CD8-positive, alpha-beta memory T cell (primary cell): Measurements from ENCODE around the gene MBLAC1. TPM values are rescaled to one million over a fixed set of nuclear protein-coding genes. Genes with fewer than 3 reads are reported as not detected.
A peak's percentile ranks its signal among the peaks of the same experiment; 100 is the strongest.

Experiments used
- CTCF ChIA-PET: fragments of 350-600 bp; sonication (Branson Sonifier 250); formaldehyde crosslinking; loops from one replicate; lab custom pipeline; 2021; ENCODE audit warnings: antibody characterized with exemption; lab: Charles Lee
- POLR2A ChIA-PET: fragments of 350-600 bp; sonication (Branson Sonifier 250); formaldehyde crosslinking; loops from one replicate; lab custom pipeline; 2021; ENCODE audit warnings: antibody characterized with exemption; lab: Charles Lee
- DNase-seq, 5 donors: peaks; one replicate each; pipeline versions ENCODE4 v3.0.0 to v3.0.0-alpha.2; 2020 to 2022; ENCODE audit warnings: mixed read lengths in 1 of 5
- H3K27ac ChIP-seq: one replicate; pipeline ENCODE4 v1.7.0; 2013; ENCODE audit warnings: low read depth, mild to moderate bottlenecking, low read length, moderate library complexity
- H3K27me3 ChIP-seq: 2 replicates; pipeline ENCODE4 v1.7.0; 2013; ENCODE audit warnings: low read length, mild to moderate bottlenecking; ENCODE audit not compliant: insufficient read depth, poor library complexity, severe bottlenecking
- H3K36me3 ChIP-seq: 2 replicates; pipeline ENCODE4 v1.7.0; 2013; ENCODE audit warnings: mild to moderate bottlenecking, low read length, moderate library complexity; ENCODE audit not compliant: insufficient read depth
- H3K4me1 ChIP-seq: 2 replicates; pipeline ENCODE4 v1.7.0; 2013; ENCODE audit warnings: mild to moderate bottlenecking, low read length, moderate library complexity; ENCODE audit not compliant: insufficient read depth
- H3K4me3 ChIP-seq: 2 replicates; pipeline ENCODE4 v1.7.0; 2013; ENCODE audit warnings: mild to moderate bottlenecking, low read length
- H3K9me3 ChIP-seq: 2 replicates; pipeline ENCODE4 v1.7.0; 2013; ENCODE audit warnings: mild to moderate bottlenecking, low read length
- H3K27ac Mint-ChIP-seq, 8 donors: one replicate each; pipeline ENCODE4 v1.8.0; 2020 to 2021; ENCODE audit warnings: mixed read lengths in 8 of 8, mild to moderate bottlenecking in 6 of 8, inconsistent platforms in 3 of 8, moderate library complexity in 3 of 8
- H3K27me3 Mint-ChIP-seq, 2 donors: one replicate each; pipeline ENCODE4 v1.8.0; 2020 to 2021; ENCODE audit warnings: mixed read lengths in 2 of 2, mild to moderate bottlenecking in 1 of 2, moderate library complexity in 1 of 2
- H3K36me3 Mint-ChIP-seq, 3 donors: one replicate each; pipeline ENCODE4 v1.8.0; 2020 to 2021; ENCODE audit warnings: mixed read lengths in 3 of 3, inconsistent platforms in 1 of 3, mild to moderate bottlenecking in 1 of 3
- H3K4me1 Mint-ChIP-seq, 3 donors: one replicate each; pipeline ENCODE4 v1.8.0; 2020 to 2021; ENCODE audit warnings: mixed read lengths in 3 of 3, inconsistent platforms in 1 of 3, mild to moderate bottlenecking in 1 of 3
- H3K4me3 Mint-ChIP-seq, 7 donors: one replicate each; pipeline ENCODE4 v1.8.0; 2020 to 2021; ENCODE audit warnings: mixed read lengths in 7 of 7, mild to moderate bottlenecking in 6 of 7, moderate library complexity in 4 of 7, inconsistent platforms in 2 of 7
- H3K9me3 Mint-ChIP-seq, 5 donors: one replicate each; pipeline ENCODE4 v1.8.0; 2020 to 2022; ENCODE audit warnings: mixed read lengths in 5 of 5, mild to moderate bottlenecking in 3 of 5, moderate library complexity in 2 of 5, inconsistent platforms in 1 of 5
- polyA plus RNA-seq: library from polyadenylated mRNA; unstranded; fragments of 300-500 nt; fragmentation: Illumina TruSeq; gene quantifications from one replicate; pipeline ENCODE4 v1.2.3, GENCODE V29; 2021
- total RNA-seq, 2 experiments: library from RNA; stranded (reverse); gene quantifications; one replicate each; pipeline ENCODE4 v1.2.3, GENCODE V29; 2021

The MBLAC1 gene
- total and polyA plus RNA-seq, 3 experiments from 2014 or later = 2.3 to 4.4 (median 4.4) TPM

DNA sequence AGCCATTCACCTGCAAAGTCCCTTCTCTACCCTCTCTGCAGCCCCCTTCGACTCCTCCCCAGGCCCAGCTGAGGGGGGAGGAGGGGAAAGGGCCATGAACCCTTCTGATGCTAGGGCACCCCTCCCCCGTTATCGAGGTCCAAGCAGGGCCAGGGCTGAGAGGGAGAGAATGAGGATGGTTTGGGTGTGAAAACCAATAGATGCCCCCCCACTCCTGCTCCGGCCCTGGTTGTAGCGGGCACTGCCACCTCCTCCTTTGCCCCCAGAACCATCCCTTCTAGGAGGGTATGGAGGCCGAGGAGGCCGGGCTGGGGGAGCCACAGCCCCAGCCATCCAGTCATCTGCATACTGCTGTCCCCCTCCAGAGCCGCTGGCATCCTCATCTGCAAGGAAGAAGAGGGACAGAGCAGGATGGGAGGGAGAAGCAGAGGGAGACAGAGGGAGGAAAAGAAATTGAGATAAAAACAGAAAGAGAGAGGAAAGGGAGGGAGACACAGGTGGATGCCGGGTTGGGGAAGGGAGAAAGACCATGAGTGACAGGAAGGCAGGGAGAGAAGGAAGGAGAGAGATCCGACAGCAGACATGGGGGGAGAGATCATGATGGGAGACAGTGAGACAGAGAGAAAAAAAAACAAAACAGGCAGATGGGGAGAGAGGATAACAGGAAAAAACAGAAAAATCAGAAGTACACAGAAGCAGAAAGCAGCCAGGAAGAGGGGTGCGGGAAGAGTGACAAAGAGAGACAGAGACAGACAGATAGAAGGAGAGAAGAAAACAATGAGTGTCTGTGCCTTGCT is 43.5 kb downstream of the MBLAC1 start:
- Mint-ChIP-seq H3K4me1 (peaks cover 42 to 55% (median 45%) of the 10 kb centered on the region in 3 donors), H3K27ac (peak overlapping the region in 3 of 8 donors; percentile 0 to 77 (median 11)), H3K9me3 (no peaks in the 10 kb centered on the region), H3K36me3 (peaks cover 0 to 1% (median 0%) of the 10 kb centered on the region in 3 donors), H3K27me3 (peaks cover 32 to 36% of the 10 kb centered on the region in 2 donors), H3K4me3 (peak overlapping the region; percentile 61 to 81 (median 72))
- POLR2A ChIA-PET = no interaction called here
- Histone ChIP-seq H3K4me3 (peak overlapping the region; percentile 36), H3K27me3 (peaks cover 8% of the 10 kb centered on the region), H3K27ac (no peak overlapping the region), H3K36me3 (no peaks in the 10 kb centered on the region), H3K4me1 (peaks cover 59% of the 10 kb centered on the region), H3K9me3 (no peaks in the 10 kb centered on the region)
- peak in 1 of 5 donors; percentile 40 for DNase-seq
- CTCF ChIA-PET = no interaction called here

DNA sequence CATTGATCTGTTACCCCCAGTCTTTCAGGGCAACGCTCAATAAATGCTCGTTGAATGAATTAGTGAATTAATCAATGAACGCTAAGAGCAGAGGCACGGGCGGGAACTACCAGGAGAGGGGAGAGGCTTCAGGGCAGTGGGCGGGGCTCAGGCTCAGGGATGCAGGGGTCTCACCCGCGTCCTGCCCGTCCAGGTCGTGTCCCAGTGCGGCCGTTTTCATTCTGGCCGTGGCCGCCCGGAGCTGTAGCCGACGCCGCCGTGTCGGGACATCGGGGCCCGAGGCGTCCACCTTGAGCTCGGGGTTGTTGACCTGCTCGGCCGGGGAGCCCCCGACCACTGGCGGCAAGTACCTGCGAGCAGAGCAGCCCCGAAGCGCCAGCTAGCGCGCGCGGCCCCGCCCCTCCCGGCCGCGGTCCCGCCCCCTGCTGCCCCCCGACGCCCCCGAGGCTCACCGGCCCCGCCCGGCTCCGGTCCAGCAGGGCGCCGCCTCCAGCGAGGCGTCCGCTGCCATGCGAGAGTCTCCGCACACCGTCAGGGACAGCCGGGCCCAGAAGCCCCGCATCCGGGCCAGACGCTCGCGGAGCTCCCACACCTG is 44.4 kb downstream of the MBLAC1 start:
- Histone ChIP-seq H3K27ac (no peak overlapping the region), H3K9me3 (no peaks in the 10 kb centered on the region), H3K27me3 (peaks cover 8% of the 10 kb centered on the region), H3K4me1 (peaks cover 52% of the 10 kb centered on the region), H3K36me3 (no peaks in the 10 kb centered on the region), H3K4me3 (peak overlapping the region; percentile 36)
- POLR2A ChIA-PET = interaction anchor here (1.0 kb wide), 1 partner anchor 59 kb away, joined by 4 read pairs; no protein-coding TSS in a partner anchor
- peaks cover 40 to 56% (median 41%) of the 10 kb centered on the region in 3 donors for H3K4me1 Mint-ChIP-seq
- H3K27me3 Mint-ChIP-seq = peaks cover 32 to 33% of the 10 kb centered on the region in 2 donors
- H3K36me3 Mint-ChIP-seq = peaks cover 0 to 1% (median 0%) of the 10 kb centered on the region in 3 donors
- DNase-seq = peak in 3 of 5 donors; percentile 41 to 69 (median 50)
- peak overlapping the region; percentile 62 to 81 (median 73) for H3K4me3 Mint-ChIP-seq
- no peaks in the 10 kb centered on the region for H3K9me3 Mint-ChIP-seq
- CTCF ChIA-PET = interaction anchor here (1.1 kb wide), 1 partner anchor 38 kb away, joined by 5 read pairs; no protein-coding TSS in a partner anchor
- H3K27ac Mint-ChIP-seq = no peak overlapping the region

DNA sequence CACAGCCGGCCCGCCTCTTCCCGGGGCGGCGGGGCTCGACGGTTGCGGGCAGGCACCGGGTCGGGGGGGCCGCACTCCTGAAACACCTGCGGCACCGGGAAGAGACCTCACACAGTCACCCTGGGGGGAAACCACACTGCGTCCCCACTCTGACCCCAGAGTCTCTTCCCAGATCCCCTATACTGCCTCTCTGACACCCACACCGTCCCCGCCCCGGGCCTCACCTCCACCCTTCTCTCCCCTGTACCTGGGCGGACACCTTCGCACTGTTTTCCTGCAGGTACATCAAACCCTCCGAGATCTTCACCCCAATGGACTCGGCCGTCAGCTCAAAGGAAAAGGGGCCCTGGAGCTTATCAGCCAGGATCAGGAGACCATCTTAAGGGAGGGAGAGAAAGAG is 45.1 kb downstream of the MBLAC1 start:
- H3K27me3 Mint-ChIP-seq = peaks cover 26 to 27% of the 10 kb centered on the region in 2 donors
- peak overlapping the region in 6 of 7 donors; percentile 57 to 91 (median 76) for H3K4me3 Mint-ChIP-seq
- no peaks in the 10 kb centered on the region for H3K9me3 Mint-ChIP-seq
- Histone ChIP-seq H3K27me3 (peaks cover 8% of the 10 kb centered on the region), H3K4me1 (peaks cover 52% of the 10 kb centered on the region), H3K4me3 (no peak overlapping the region), H3K9me3 (no peaks in the 10 kb centered on the region), H3K36me3 (no peaks in the 10 kb centered on the region), H3K27ac (no peak overlapping the region)
- POLR2A ChIA-PET = interaction anchor here (1.0 kb wide), 1 partner anchor 58 kb away, joined by 4 read pairs; no protein-coding TSS in a partner anchor
- CTCF ChIA-PET = interaction anchor here (0.9 to 1.1 kb wide), 4 partner anchors 14 to 46 kb away, joined by 3 to 5 read pairs (median 4); no protein-coding TSS in a partner anchor
- H3K27ac Mint-ChIP-seq = peak overlapping the region in 3 of 8 donors; percentile 39 to 63 (median 54)
- H3K36me3 Mint-ChIP-seq = peaks cover 0 to 1% (median 0%) of the 10 kb centered on the region in 3 donors
- H3K4me1 Mint-ChIP-seq = peaks cover 39 to 56% (median 40%) of the 10 kb centered on the region in 3 donors
- DNase-seq = peak in 1 of 5 donors; percentile 28

DNA sequence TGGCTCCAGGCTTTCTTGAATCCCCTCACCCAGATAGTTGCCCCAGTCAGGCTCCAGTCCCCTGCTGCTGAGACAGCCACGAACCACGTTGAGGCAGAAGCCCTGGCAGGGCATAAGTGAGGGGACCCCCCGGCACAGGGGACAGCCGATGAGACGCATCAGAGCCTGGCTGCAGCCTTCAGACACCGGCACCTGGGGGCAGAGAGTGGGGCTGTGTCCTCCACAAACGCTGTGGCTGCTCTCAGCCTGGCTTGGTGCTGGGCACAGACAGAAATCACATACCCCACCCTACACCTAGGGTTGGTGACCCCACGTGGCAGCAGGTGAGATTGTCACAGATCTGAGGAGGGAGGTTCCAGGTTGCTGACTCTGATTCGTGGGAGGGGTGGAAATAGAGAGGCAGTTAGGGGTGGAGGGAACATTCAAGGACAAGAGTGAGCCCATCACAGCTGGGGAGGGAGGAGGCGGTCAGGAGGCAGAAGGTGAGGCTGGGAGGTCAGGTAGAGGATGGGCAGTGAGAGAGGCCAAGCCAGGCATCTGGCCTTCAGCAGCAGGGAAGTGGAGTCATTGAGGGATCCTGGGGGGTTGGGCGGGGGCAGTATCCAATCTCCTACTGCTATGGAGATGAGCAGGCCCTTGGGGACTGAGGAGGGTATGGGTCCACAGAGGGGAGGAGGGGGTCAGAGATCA is 47.2 kb downstream of the MBLAC1 start:
- Mint-ChIP-seq H3K4me1 (peaks cover 22 to 42% (median 25%) of the 10 kb centered on the region in 3 donors), H3K4me3 (peak overlapping the region in 1 of 7 donors; percentile 29), H3K27me3 (peaks cover 8 to 12% of the 10 kb centered on the region in 2 donors), H3K27ac (no peak overlapping the region), H3K9me3 (no peaks in the 10 kb centered on the region), H3K36me3 (peaks cover 0 to 1% (median 0%) of the 10 kb centered on the region in 3 donors)
- Histone ChIP-seq H3K9me3 (no peaks in the 10 kb centered on the region), H3K4me1 (peaks cover 41% of the 10 kb centered on the region), H3K36me3 (no peaks in the 10 kb centered on the region), H3K27me3 (peaks cover 8% of the 10 kb centered on the region), H3K27ac (no peak overlapping the region), H3K4me3 (no peak overlapping the region)
- no peak for DNase-seq
- POLR2A ChIA-PET = no interaction called here
- CTCF ChIA-PET = no interaction called here

DNA sequence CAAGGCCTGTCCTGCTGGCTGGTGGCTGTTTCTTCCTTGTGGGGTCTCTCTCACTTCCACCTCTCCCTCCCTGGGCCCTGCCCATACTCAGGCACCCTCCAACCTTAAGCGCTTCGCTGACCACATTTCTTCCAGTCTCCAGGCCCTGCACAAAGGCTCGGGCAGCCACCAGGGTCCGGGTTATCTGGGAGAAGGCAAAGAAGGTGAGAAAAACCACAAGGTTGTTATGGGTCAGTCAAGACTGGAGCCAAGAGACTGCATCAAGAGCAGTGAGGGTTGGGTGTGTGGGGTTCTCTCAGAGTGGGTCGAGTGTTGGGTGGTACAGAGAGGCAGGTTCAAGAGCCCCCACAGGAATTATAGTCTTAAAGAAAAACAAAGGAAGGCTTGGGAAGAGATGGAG is 47.8 kb downstream of the MBLAC1 start:
- Mint-ChIP-seq H3K9me3 (no peaks in the 10 kb centered on the region), H3K4me3 (no peak overlapping the region), H3K27ac (peak overlapping the region in 1 of 8 donors; percentile 10), H3K36me3 (peaks cover 0 to 1% (median 0%) of the 10 kb centered on the region in 3 donors), H3K27me3 (peaks cover 8 to 10% of the 10 kb centered on the region in 2 donors), H3K4me1 (peaks cover 20 to 37% (median 25%) of the 10 kb centered on the region in 3 donors)
- peaks cover 34% of the 10 kb centered on the region for H3K4me1 ChIP-seq
- peaks cover 8% of the 10 kb centered on the region for H3K27me3 ChIP-seq
- H3K36me3 ChIP-seq = no peaks in the 10 kb centered on the region
- CTCF ChIA-PET = no interaction called here
- no peak overlapping the region for H3K27ac ChIP-seq
- H3K4me3 ChIP-seq = no peak overlapping the region
- no peak for DNase-seq
- POLR2A ChIA-PET = no interaction called here
- no peaks in the 10 kb centered on the region for H3K9me3 ChIP-seq

DNA sequence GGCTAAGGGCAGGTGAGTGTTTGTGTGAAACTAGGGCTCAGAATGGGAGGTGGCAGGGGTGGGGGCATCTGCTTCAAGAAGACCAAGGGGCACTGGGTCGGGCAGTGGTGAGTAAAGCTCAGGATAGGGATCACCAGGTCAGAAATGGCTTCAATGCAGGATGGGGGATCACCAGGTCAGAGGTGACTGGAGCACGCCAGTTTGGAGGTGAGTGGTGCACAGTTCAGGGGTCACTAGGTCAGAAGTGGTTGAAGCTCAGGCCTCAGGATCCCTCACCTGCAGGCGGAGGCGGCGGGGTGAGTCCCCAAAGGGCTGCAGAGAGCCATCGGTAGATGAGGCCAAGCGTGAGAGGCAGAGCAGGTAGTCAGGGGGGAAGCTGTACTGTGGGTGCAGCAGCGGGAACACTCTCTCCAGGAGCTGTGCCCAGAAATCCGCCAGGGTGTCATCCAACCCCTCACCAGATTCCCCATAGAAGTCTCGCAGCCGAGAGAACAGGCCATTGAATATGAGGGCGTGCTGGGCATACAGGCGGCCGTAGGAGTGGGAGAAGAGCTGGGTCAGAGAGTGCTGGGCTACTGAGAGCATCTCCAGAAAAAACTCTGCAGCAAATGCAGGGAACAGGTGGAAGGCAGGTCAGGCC is 48.6 kb downstream of the MBLAC1 start:
- peaks cover 0 to 1% (median 0%) of the 10 kb centered on the region in 3 donors for H3K36me3 Mint-ChIP-seq

More for the DNA sequence above, 48.6 kb downstream of the MBLAC1 start:
- peak overlapping the region in 3 of 7 donors; percentile 38 to 81 (median 49) for H3K4me3 Mint-ChIP-seq
- CTCF ChIA-PET = no interaction called here
- peak overlapping the region in 3 of 8 donors; percentile 30 to 64 (median 55) for H3K27ac Mint-ChIP-seq
- Histone ChIP-seq H3K4me1 (peaks cover 30% of the 10 kb centered on the region), H3K27me3 (peaks cover 7% of the 10 kb centered on the region), H3K27ac (no peak overlapping the region), H3K36me3 (no peaks in the 10 kb centered on the region), H3K9me3 (no peaks in the 10 kb centered on the region), H3K4me3 (no peak overlapping the region)
- POLR2A ChIA-PET = interaction anchor here (3.1 kb wide), 1 partner anchor 8 kb away, joined by 18 read pairs; the partner anchor contains the start of gene GAL3ST4
- no peaks in the 10 kb centered on the region for H3K9me3 Mint-ChIP-seq
- H3K27me3 Mint-ChIP-seq = peaks cover 6 to 9% of the 10 kb centered on the region in 2 donors
- DNase-seq = no peak
- H3K4me1 Mint-ChIP-seq = peaks cover 20 to 33% (median 26%) of the 10 kb centered on the region in 3 donors
